Anterior cingulate cortex (tissue), 58 donors: ENCODE results near the gene EPN2.
"Not testable (repeated sequence)": the region's sequence is repeated elsewhere in the genome, so short reads cannot be mapped to it uniquely, and the experiment has no call there.

Experiments
- DNase-seq, 58 donors: peaks; one replicate each; lab custom pipeline; 2025; lab: John Stamatoyannopoulos, UW

The EPN2 gene

DNA sequence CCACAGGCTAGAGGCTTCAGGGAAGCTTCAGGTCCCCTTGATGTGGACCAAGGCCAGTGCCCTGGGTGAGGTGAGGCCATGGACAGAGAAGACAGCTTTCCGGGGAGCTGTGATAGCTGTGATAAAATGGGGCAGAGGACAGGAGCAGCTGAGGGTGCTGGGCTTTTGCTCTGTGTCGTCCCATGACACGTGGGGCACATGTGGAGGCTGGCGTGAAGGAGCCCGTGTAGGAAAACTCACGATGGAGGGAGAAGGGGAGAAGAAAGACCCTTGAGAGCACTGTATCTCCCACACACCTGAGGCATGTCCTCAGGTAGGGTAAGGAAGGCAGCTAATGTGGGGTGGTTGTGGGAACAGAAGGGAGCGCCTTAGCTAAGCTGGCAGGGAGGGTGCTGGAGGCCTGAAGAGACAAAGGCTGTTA lies 104.1 kb downstream of the EPN2 start:
- no peak for DNase-seq

DNA sequence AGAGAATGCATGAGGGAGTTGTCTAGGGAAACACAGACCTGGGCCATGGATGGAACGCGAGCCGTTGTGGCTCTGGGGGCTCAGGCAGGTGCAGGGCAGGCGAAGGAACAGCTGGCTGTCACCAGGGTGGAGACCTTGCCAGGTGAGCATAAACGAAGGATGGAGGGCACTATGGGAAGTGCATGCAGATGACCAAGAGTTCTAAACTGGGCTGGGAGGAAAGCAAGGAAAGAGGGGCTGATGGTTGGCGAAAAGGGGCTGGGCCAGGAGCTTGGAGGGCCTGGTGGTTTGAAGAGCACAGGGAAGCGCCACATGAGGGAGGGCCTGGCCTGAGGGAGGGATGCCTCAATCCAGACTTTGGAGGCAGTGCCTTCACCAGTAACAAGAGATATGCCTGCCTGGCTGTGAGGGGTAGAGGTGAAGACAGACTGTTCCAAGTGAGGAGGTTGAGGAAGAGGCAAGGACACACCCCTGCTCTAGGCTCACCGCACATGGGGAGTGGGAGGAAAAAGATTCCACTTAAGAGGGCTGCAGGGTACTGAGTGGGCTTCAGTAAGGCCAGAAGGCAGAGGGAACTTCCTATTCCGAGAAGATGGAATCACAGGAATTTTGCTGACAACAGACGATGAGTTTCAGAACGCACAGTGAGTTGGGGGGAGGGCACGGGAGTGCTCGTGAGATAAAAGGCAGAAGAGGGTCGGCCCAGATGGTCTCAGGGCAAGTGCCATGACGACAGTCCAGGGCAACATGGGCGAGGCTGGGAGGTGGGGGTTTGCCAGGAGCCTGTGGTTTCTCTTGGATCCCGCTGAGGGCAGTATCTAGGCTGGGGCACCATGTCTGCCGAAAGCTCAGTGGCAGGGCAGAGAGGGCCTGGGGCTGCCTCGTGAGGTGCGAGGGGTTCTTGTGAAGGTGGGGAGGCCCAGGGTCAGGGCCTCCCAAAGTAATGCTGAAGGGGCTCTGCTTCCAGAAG lies 104.8 kb downstream of the EPN2 start:
- DNase-seq, result no peak

GRCh38 chr17:19342611-19343255 lies 105.6 kb downstream of the EPN2 start:
- no peak for DNase-seq

- DNase-seq, result no peak
Observed at GRCh38 chr17:19343256-19343630, 106.1 kb downstream of the EPN2 start.

DNA sequence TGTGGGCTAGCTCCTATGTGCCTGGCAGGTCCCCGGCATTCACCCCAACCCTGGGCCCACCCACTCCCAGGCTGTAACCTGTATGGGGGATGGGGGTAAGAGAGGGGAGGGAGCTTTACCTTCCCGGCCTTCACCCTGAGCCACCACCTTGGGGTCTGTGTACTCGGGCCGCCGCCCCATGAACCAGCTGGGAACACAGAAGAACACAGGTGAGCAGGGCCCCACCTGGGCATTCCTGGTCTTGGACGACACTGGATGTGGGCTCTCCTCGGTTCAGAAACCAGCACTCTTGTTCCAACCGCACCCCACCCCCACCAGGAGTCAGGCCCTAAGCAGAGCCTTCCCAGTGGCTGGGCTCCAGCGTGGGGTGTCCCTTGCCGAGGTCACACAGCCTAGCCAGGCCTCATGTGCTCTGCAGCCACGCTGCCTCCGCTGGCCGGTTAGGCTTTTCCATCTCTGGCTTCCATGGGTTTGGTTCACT lies 106.5 kb downstream of the EPN2 start:
- DNase-seq, result no peak

DNA sequence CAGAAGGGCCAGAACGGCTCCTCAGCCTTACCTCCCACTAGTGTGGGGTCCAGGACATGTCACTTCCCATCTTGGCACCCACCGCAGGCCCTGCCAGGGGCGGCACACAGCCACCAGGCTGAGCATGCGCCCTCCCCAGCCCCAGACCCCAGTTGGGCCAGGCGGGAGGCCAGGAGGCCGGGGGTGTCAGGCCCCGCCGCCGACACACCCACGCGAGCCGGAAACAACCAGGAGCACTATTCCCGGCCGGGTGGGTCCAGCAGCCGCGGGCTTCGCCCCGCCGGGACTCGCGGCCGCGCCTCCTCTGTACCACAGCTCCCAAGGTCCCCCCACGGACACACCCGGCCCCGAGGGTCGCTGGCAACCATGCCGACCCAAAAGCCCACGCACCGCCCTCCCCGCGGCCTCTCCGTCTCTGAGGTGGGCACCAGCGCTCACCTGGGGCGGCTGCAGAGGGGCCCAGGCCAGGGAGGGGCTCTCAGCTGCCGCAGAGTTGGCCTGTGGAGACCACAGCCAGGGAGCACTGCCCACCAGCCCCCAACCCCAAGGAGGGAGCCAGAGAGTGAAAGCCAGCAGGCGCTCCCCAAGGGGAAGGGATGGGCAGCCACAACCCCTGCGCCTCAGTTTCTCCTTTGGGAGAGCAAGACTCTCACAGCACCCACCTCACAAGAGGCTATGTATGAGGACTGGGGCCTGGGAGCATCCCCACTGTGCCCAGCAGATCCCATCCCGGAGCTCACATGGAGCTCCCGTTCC lies 107.3 kb downstream of the EPN2 start:
- no peak for DNase-seq

GRCh38 chr17:19345067-19345460 lies 107.9 kb downstream of the EPN2 start:
- no peak for DNase-seq

DNA sequence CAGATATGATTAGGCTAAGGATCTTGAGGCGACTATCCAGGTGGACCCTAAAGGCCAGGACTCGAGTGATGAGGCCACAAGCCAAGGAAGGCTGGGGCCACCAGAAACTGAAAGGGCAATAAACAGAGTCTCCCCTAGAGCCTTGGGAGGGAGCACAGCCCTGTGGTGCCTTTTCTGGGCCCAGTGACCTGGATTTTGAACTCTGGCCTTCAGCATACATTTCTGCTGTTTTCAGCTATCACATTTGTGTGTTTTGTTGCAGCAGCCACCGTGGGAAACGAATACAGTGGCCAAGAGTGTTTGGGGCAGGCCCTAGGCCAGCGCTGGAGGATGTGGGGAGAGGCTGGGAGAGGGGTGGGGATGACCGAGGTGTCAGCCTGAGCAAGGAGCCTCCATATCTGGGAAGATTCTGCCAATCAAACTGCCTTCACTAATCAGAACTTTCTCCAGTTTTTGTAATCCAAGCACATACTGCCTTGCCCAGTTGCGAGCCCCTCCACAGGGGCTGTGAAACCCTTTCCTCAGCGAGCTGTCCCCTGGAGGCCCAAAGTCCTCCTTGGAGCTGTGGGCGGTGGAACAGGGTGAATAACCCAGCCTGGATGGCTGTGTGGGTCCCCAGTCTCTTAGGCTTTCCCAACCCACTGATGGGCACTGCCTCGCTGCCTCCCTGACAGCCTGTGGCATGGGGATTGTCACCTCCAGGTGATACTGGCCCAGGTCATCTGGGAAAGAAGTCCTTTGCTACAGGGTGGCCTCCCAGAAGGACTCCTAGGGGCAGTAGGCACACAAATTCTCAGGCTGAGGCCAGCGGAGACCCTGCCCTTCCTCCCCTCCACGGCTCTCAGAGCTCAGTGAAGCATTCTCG lies 108.6 kb downstream of the EPN2 start:
- DNase-seq, result no peak

- peak in 21 of 58 donors; percentile 29 to 83 (median 49) for DNase-seq
Observed at GRCh38 chr17:19346351-19347255, 109.4 kb downstream of the EPN2 start.

DNA sequence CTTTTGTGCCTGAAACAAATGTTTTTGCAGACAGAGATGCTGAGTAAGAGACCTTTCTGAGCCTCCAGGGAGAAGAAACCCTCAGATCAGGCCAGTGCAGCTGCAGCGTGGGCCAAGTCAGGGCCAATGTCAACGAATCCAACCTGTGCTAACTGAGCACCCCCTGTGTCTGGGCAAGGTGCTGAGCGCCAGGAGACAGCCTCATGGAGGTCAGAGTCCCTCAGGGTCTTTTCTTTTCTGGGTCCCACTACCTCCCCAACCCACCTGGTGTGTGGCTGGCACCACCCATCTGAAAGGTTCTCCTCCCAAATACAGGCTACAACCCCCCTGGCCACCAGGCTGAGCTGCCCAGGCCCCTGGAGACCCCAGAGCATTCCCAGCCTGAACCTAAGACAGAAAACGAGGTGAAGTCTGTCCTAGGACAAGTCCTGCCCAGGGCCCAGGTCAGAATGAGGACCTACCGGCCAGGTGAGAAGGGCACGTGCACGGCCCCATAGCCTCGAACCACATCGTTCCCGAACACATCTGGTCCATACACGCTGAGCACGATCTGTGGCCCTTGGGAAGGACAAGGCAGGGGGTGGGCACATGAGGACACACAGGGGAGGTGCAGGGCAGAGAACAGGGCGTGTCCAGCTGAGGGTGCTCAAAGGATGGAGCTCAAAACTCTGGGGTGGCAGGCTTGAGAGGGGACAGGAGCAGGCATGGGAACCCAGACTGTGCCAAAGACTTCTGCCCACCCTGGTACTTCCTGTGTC lies 110.3 kb downstream of the EPN2 start:
- DNase-seq, result no peak

DNA sequence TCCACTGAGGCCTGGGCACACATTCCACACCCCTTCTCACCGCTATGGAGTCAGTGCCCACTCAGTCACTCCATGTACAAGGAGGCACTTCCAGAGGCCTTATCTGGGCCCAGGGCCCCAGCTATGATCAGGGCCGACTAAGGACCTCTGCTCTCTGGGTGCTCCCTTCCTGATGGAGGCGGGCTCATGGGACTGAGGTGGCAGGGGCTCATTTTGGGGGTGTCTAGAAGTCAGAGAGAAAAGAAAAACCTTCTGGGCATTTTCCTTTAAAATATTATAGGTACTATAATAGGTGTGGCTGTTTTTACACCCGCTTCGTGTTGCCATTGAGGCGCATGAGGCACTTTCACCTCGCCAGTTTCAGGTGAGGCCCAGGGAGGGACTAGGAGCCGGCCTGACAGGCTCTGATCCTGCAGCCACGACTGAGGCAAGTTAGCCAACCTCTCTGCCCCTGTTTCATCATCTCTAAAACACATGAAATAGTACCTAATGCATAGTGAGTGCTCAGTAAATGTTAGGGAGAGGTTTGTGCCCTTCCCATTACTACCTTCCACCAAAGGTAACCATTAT lies 111.0 kb downstream of the EPN2 start:
- no peak for DNase-seq

GRCh38 chr17:19348806-19349205 lies 111.6 kb downstream of the EPN2 start:
- DNase-seq, result no peak

- not testable (repeated sequence) for DNase-seq
Observed at GRCh38 chr17:19353401-19353800, 116.2 kb downstream of the EPN2 start.

- no peak for DNase-seq
Observed at GRCh38 chr17:19354748-19355147, 117.6 kb downstream of the EPN2 start.

- no peak for DNase-seq
Observed at GRCh38 chr17:19357351-19357750, 120.2 kb downstream of the EPN2 start.

DNA sequence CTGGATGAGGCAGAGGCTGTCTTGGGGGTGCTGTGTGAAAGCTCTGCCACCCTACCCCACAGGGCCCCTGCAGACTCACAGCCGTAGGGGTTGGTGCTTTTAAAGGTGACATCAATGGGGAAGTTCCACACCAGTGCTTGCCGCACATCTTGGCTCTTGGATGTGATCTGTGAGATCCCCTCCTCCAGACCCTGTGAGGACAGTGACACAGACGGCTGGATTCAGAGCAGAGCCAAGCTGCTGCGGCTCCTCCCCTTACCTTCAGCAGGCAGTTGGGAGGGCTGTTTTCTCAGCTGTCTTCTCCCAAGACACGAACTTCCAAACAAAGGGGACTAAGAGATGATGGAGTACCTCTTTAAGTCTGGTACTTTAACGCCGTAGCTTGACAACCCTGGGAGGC lies 120.6 kb downstream of the EPN2 start:
- DNase-seq, result no peak

GRCh38 chr17:19359151-19359550 lies 122.0 kb downstream of the EPN2 start:
- no peak for DNase-seq

DNA sequence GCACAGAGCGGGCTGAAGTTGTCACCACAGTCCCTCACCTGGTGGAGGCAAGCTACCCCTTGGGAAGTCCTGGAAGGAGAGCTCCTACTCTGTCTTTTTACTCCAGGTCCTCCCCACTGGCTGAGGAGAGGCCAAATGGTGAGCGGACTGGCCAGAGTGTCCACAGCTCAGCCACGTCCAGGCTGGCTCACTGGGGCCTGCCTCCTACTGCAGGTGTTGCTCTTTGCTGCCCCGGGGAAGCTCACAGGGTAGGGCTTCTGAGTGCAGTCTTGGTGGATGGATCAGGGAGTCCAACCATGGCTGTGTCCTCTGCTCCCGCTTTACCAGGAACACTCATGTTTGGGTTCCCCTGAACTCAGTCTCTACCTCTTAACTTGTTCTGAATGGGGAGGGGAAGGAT lies 122.7 kb downstream of the EPN2 start:
- no peak for DNase-seq
